Motor neuron (in vitro differentiated cells): Measurements from ENCODE around the gene CD209. TPM values are rescaled to one million over a fixed set of nuclear protein-coding genes. Genes with fewer than 3 reads are reported as not detected.
A peak's percentile ranks its signal among the peaks of the same experiment; 100 is the strongest.

ENCODE experiments used
- ATAC-seq, 8 experiments: fragments of 200-7000 bp; cut with Tn5 transposase; replicated peaks in 6 of 8; 2 replicates each; pipeline ENCODE4 v1.8.0; 2021; ENCODE audit warnings: mild to moderate bottlenecking in 8 of 8, moderate library complexity in 8 of 8
- H3K27ac ChIP-seq, 2 donors: fragments of 250-450 bp; sonication (Bioruptor Pico); 2 replicates each; pipeline ENCODE4 v1.9.0; 2021; ENCODE audit warnings: antibody characterized with exemption in 2 of 2, mild to moderate bottlenecking in 2 of 2, moderate library complexity in 1 of 2
- H3K4me1 ChIP-seq, 2 donors: fragments of 250-450 bp; sonication (Bioruptor Pico); replicated peaks in 1 of 2; 2 replicates each; pipeline ENCODE4 v1.6.1; 2021; ENCODE audit warnings: antibody characterized with exemption in 2 of 2, mild to moderate bottlenecking in 2 of 2, moderate library complexity in 1 of 2
- H3K4me3 ChIP-seq, 5 donors: fragments of 250-450 bp; sonication (Bioruptor Pico); 2 replicates each; pipeline ENCODE4 v1.9.0; 2021; ENCODE audit warnings: antibody characterized with exemption in 5 of 5, mild to moderate bottlenecking in 5 of 5, moderate library complexity in 4 of 5
- WGBS, 10 experiments: fragments of 450-650 bp; shearing (Covaris generic); methylation state at CpG; one replicate each; pipeline ENCODE4 v1.0.0; 2022; 5-methylcytosine and 5-hydroxymethylcytosine counted together
- in situ Hi-C, 9 experiments: fragments of 400-800 bp; cut with MboI; loops; one replicate each; pipeline ENCODE4 v1.15.0; 2021; ENCODE audit warnings: low sequenced_read_pairs in 9 of 9, low pct_unique_long_range_greater_than_20kb in 2 of 9; ENCODE audit not compliant: unreplicated experiment in 9 of 9
- total RNA-seq, 8 experiments: library from RNA; unstranded; fragments of 300-600 nt; gene quantifications; 2 replicates each; pipeline versions ENCODE4 v1.2.3 to v1.2.4, GENCODE V29; 2022

CD209 gene
- total RNA-seq, 8 experiments from 2014 or later: 0.09 to 0.57 (median 0.14) TPM; not detected in 2

DNA sequence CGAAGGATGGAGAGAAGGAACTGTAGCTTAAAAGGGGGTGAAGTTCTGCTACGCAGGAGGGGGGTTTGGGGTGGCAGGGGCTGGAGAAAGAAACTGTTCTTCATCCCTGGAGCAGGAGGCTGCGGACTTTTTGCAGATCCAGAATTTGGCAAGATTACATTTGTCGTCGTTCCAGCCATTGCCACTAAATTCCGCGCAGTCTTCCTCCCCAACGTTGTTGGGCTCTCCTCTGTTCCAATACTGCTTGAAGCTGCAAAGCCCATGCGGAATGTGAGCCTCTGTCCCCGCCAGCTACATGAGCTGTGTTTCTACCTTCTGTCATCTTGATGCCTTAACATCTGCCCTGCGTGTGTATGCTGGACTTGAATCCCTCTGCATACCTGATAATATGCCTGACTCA is 4.3 kb downstream of the CD209 start:
- WGBS, 10 experiments: 4 to 77% (median 57%) methylated on average over 1 to 10 of the region's 11 CpGs; no CpG with 5 or more reads in 1 of the 10 experiments
- in situ Hi-C loops: no loop called here

DNA sequence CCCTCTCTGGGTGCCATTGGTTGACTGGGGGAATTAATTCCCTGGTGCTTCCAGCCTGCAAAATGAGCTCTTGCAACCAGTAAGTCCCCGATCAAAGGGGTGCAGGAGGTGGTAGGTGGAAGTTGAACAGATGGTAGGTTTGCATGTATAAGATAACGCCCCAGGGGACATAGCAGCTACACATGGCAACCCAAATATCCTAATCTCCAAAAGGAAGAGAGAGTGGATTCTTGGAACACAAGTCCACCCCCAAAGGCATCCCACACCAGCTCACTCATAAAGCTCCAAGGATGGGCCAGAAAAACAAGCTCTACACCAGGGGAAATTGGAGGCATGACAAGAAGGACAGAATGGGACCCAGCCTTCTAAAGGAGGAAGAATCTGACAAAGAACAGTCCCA is 4.8 kb downstream of the CD209 start:
- no peak for ATAC-seq
- no peaks in the 10 kb centered on the region for H3K4me1 ChIP-seq
- H3K4me3 ChIP-seq: no peak overlapping the region
- WGBS, 10 experiments: 0 to 40% (median 33%) methylated on average over 1 to 2 of the region's 2 CpGs; no CpG with 5 or more reads in 5 of the 10 experiments
- in situ Hi-C loops: no loop called here
- no peak overlapping the region for H3K27ac ChIP-seq

More for the DNA sequence above, 4.3 kb downstream of the CD209 start:
- no peak overlapping the region for H3K4me3 ChIP-seq
- no peaks in the 10 kb centered on the region for H3K4me1 ChIP-seq
- no peak overlapping the region for H3K27ac ChIP-seq
- ATAC-seq: no peak

DNA sequence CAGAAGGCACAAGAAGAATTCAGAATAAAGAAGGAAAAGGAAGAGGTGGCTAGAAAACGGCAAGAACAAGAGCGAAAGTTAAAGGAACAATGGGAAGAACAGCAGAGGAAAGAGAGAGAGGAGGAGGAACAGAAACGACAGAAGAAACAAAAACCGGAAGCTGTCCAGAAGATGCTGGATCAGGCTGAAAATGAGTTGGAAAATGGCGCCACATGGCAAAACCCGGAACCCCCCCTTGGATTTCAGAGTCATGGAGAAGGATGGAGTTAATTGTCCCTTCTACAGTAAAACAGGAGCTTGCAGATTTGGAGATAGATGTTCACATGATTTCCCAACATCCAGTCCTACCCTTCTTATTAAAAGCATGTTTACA is 6.7 kb downstream of the CD209 start:
- Histone ChIP-seq H3K4me1 (no peaks in the 10 kb centered on the region), H3K4me3 (no peak overlapping the region), H3K27ac (no peak overlapping the region)
- in situ Hi-C loops: no loop called here
- ATAC-seq: no peak
- WGBS, 10 experiments: 32 to 93% (median 63%) methylated on average over 4 to 6 of the region's 6 CpGs

DNA sequence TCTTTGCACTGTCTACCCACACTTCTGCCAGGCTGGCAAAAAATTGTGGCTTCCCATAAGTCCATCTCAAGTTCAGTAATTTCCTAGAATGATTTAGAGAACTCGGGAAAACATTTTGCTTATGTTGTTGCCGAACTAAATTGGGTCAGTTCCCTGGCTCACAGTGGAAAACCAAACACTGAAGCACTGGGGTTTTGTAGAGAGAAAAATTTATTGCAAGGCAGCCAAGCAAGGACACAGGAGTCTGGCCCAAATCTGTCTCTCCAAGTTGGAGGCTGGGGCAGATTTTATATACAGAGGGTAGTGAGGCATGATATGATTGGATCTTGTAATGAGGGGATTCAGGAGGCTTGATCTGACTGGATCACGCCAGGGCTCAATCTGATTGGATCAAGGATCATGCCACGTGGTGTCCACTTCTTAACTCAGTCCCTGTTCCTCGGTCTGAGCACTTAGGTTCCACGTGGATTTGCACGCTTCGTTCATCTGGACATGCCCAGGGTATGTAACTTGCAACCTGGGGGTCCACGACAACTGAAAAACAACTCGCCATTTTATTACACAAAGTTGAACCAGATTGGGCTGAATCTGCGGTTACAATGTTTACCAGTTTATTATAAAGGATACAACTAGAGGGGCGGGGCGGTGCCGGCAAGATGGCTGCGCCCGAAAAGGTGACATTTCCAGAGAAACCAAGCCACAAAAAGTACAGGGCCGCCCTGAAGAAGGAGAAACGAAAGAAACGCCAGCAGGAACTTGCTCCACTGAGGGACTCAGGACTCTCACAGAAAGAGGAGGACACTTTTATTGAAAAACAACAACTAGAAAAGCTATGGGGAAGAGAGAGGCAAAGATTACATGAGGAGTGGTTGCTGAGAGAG is 7.3 kb downstream of the CD209 start:
- whole genome bisulfite sequencing, 10 experiments: 33 to 86% (median 47%) methylated on average over 4 to 19 of the region's 19 CpGs; no CpG with 5 or more reads in 1 of the 10 experiments
- Histone ChIP-seq H3K27ac (no peak overlapping the region), H3K4me1 (no peaks in the 10 kb centered on the region), H3K4me3 (no peak overlapping the region)
- in situ Hi-C loops: no loop called here
- no peak for ATAC-seq

DNA sequence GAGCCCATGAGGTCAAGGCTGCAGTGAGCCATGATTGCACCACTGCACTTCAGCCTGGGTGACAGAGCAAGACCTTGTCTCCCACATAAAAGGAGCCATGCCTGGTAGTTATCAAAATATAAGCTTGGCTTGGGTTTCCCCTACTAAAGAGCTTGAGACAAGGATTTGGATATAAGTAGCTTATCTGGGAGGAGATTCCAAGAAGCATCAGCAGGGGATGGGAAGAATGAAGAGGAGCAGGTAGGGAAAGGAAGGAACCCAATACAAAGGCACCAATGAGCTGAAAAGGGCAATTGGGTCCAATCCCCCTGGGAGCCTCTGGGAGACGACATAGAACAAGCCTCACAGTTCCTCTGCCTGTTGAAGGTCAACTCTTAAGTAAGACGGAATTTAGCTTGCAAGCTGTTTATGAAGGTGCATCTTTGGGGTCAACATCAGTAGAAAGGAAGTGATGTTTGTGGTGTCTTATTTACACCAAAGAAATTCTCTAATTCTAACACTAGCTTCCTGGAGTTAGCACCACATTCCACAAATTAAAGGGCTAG is 8.1 kb downstream of the CD209 start:
- Histone ChIP-seq H3K4me3 (no peak overlapping the region), H3K27ac (no peak overlapping the region), H3K4me1 (no peaks in the 10 kb centered on the region)
- in situ Hi-C loops: no loop called here
- WGBS, 10 experiments: 7 to 60% (median 40%) methylated on average over 1 to 2 of the region's 2 CpGs; no CpG with 5 or more reads in 6 of the 10 experiments
- ATAC-seq: no peak

DNA sequence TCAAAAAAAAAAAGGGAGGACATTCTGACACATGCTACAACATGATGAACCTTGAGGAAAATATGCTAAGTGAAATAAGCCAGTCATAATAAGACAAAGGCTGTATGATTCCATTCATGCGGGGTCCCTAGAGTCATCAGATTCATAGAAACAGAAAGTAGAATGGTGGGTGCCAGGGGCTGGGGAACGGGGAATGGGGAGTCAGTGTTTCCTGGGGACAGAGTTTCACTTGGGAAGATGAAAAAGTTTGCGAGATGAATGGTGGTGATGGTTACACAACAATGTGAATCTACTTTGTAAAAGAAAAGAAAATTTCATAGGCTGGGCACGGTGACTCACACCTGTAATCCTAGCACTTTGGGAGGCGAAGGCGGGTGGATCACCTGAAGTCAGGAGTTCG is 9.3 kb downstream of the CD209 start:
- WGBS, 10 experiments: 53 to 87% (median 76%) methylated on average over 2 to 4 of the region's 7 CpGs; no CpG with 5 or more reads in 6 of the 10 experiments
- in situ Hi-C loops: no loop called here
- no peak overlapping the region for H3K27ac ChIP-seq
- no peaks in the 10 kb centered on the region for H3K4me1 ChIP-seq
- no peak overlapping the region for H3K4me3 ChIP-seq
- no peak for ATAC-seq

DNA sequence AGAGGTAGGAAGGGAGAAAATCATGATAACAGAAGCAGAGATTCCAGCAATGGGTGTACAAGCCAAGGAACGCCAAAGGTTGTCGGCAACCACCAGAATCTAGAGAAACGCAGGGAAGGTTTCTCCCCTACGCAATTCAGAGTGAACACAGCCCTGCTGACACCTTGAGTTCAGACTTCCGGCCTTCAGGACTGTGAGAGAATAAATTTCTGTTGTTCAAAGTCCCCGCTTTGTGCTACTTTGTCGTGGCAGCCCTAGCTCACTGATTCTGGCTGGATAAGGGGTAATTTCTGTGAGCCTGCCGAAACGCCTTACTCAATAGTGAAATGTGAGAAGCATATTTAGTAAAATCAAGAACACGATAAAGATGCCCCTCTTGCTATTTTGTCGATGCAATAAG is 10.1 kb downstream of the CD209 start:
- no peak for ATAC-seq
- WGBS, 10 experiments: 41 to 75% (median 58%) methylated on average over 4 to 8 of the region's 11 CpGs; no CpG with 5 or more reads in 4 of the 10 experiments
- Histone ChIP-seq H3K4me3 (no peak overlapping the region), H3K4me1 (no peaks in the 10 kb centered on the region), H3K27ac (no peak overlapping the region)
- in situ Hi-C loops: no loop called here

DNA sequence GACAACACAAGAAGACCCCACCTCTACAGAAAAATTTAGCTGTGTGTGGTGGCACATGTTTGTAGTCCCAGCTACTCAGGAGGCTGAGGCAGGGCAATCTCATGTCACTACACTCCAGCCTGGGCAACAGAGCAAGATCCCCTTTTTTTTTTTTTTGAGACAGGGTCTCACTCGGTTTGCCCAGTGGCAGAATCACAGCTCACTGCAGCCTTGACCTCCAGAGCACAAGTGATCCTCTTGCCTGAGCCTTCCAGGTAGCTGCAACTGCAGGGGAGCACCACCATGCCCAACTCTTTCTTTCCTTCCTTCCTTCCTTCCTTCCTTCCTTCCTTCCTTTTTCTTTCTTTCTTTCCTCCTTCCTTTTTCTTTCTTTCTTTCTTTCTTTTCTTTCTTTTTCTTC is 11.2 kb downstream of the CD209 start:
- in situ Hi-C loops: no loop called here
- no peaks in the 10 kb centered on the region for H3K4me1 ChIP-seq
- ATAC-seq: no peak
- no peak overlapping the region for H3K27ac ChIP-seq
- H3K4me3 ChIP-seq: no peak overlapping the region
- WGBS, 10 experiments: 0 to 75% (median 17%) methylated on average over 1 of the region's 1 CpG; no CpG with 5 or more reads in 6 of the 10 experiments

DNA sequence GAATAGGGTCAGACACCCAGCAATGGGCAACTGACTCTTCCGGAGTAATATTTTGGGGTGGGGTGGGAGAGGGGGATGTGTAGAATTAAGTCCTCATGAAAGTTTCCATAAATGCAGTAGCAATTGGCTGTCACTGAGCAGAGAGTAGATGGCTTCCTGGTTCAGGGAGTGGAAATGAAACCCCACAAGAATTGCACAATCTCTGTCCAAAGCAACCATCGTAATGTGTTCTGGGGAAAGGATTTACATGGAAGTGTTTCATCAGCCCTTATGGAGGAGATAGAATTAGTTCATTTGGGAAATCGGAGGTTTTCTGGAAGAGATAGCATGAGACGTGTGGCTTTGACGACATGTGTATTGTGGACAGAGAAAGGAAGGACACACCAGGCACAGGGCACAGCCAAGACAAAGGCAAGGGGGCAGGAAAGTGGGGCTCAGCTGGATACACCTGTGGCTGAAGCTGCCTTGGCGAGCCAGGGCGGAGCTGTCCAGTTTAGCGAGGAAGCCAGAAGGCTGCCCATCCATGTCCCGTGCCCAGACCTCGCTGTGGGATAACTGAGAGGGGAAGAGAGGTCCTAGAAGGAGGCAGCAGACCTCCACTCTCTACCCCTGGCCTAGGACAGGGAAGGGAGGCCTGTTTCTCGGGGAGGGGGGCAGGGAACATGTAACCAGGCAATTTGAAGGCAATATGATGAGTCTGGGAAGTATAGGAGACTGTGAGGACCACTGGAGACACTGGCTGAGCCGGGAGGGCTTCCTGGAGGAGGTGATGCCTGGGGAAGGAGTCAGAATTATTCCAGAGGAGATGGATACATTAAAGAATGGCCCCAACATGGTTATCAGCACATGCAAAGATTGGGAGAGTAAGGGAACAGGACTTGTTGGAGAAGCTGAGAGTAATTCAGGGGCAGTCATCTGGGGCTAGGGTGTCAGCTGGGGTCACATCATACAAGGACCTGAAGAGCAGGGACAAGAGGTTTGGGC is 12.8 kb downstream of the CD209 start:
- no peak overlapping the region for H3K4me3 ChIP-seq
- no peaks in the 10 kb centered on the region for H3K4me1 ChIP-seq
- no peak overlapping the region for H3K27ac ChIP-seq
- in situ Hi-C loops: no loop called here
- 0 to 55% (median 26%) methylated on average over 1 to 6 of the region's 12 CpGs; no CpG with 5 or more reads in 4 of the 10 experiments for WGBS, 10 experiments
- peak in 2 of 8 experiments; percentile 45 to 58 for ATAC-seq

DNA sequence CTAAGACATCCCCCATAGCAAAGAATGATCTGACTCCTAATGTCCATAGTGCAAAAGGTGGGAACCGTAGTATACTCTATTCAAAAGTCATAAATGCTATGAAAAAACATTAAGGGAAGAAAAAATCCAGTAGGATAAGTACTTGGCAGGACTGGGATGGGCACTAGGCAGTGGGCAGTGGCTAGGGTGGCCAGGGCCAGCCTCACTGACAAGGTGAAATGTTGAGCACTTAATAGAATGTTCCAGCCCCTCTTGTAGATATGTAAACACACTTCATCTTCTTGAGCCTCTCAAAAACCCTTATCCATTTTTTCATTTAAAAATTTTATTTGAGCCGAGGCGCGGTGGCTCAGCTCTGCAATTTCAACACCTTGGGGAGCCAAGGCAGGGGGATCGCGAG is 14.0 kb downstream of the CD209 start:
- in situ Hi-C loops: no loop called here
- Histone ChIP-seq H3K4me3 (no peak overlapping the region), H3K27ac (no peak overlapping the region), H3K4me1 (no peaks in the 10 kb centered on the region)
- ATAC-seq: no peak
- 7 to 87% (median 66%) methylated on average over 1 to 6 of the region's 6 CpGs; no CpG with 5 or more reads in 2 of the 10 experiments for WGBS, 10 experiments

DNA sequence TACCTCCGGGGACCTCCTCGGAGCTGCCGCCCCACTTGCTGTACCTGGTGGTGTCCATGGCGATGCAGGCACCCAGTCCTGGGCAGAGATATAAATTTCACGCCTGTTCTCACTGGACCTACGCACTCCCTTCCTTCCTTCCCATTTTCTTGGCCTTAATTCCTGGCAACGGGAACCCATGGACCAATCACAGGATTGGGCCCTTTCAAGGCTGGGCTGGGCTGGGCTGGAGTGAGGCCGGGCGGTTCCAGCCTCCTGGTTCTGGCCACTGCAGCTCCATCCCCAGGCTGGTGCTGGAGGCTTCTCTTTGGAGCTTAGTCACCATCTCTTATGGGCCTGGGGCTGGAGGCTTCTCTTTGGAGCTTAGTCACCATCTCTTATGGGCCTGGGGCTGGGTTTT is 15.3 kb downstream of the CD209 start, which contains the start of gene CLEC4G:
Gene CLEC4G (minus strand): TSS at position 66 of the 400 bp plus-strand sequence. CDS start 8 bp downstream, at position 58.
- Histone ChIP-seq H3K27ac (no peak within 1 kb of the TSS), H3K4me1 (no peaks in the 10 kb centered on the region), H3K4me3 (no peak within 1 kb of the TSS)
- in situ Hi-C loops: no loop called here
- 0 to 8% (median 0%) methylated on average over 1 to 3 of the region's 9 CpGs; no CpG with 5 or more reads in 7 of the 10 experiments for WGBS, 10 experiments
- no peak for ATAC-seq

DNA sequence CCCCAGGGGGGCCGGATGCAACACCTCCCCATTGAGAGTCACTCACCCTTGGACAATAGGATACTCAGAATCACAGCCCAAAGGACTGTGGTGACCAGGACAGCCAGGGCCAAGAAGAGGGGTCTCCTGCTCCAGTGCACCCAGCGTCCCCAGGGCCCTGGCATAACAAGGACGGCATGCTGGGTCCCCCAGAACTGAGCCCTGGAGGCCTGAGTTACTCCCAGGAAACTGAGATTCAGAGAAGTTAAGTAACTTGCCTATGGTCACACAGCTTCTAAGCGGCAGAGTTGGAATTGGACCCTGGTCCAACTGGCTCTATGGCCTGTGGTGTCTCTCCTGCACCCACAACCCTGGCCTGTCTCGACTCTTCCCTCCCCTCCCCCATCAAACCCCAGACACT is 15.7 kb downstream of the CD209 start:
- 20 to 100% (median 69%) methylated on average over 1 of the region's 5 CpGs; no CpG with 5 or more reads in 4 of the 10 experiments for WGBS, 10 experiments
- no peak for ATAC-seq
- Histone ChIP-seq H3K27ac (no peak overlapping the region), H3K4me1 (no peaks in the 10 kb centered on the region), H3K4me3 (no peak overlapping the region)
- in situ Hi-C loops: no loop called here

DNA sequence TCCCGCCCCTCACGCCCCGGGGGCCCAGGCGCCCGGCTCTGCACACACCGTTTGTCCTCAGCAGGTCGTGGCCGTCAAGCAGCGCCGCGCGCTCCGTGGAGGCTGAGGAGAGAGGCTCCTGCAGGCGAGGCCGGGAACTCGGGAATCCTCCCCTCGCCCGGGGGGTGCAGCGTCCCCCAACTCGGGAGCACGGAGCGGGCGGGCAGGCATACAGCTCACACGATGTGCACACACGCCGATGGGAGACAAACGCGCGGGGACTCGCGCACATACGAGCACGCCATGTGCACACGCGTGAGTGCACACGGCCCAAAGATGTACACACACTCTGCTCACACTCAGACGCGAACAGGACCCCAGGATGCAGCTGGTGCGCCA is 16.1 kb downstream of the CD209 start:
- Histone ChIP-seq H3K27ac (no peak overlapping the region), H3K4me1 (no peaks in the 10 kb centered on the region), H3K4me3 (no peak overlapping the region)
- in situ Hi-C loops: no loop called here
- ATAC-seq: no peak
- WGBS, 10 experiments: 16 to 80% (median 58%) methylated on average over 1 to 16 of the region's 39 CpGs; no CpG with 5 or more reads in 6 of the 10 experiments
